A673 (cell line): ENCODE results near the gene SORD.

Experiments used
- CTCF ChIP-seq: fragments of 300-800, 200-600 bp; sonication (generic); conservative IDR thresholded peaks from 2 replicates; pipeline ENCODE4 v1.5.1; 2017; ENCODE audit warnings: low read depth, mild to moderate bottlenecking, antibody characterized with exemption, low read length, moderate library complexity, mixed read lengths
- EZH2 ChIP-seq: fragments of 200-600 bp; sonication (generic); IDR thresholded peaks from 2 replicates; pipeline ENCODE4 v1.6.1; 2017; ENCODE audit warnings: borderline replicate concordance, low read depth, mild to moderate bottlenecking, mixed read lengths, antibody characterized with exemption, low read length; ENCODE audit not compliant: poor library complexity, severe bottlenecking

DNA sequence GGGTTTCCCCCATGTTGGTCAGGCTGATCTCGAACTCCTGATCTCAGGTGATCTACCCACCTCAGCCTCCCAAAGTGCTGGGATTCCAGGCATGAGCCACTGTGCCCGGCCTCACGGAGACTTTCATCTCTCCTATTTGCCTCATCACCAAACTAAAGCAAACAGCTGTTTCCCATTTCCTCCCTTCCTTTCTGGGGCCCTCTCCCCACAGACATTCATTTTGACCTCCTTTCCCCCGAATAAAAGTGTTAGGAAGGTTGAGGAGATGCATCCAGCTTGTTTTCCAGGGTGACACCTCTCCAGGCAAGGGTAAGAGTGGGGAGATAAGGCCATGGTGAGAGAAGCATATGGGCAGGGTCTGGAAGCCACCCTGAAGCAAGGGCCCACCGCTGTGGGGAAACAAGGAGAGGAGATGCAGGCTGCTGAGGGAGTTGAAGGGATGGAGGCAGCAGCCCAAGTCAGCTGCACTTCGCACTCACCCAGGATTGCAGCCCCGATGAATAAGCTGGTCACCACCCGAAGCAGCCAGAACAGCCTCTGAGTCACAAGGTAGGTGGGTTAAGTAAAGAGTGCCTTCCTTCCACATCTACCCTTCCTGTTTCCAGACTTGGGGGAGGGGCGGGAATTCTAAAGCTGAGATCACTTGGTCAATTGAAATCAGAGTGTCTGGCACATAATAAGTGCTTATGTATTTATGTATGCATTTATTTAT, 98.9 kb downstream of the SORD start:
- no peak for TF ChIP-seq CTCF
- TF ChIP-seq EZH2 = no peak
